GM19467 (cell line): ENCODE data around the gene ATP5F1E.
A peak's percentile ranks its signal among the peaks of the same experiment; 100 is the strongest.
"Not testable (repeated sequence)": the region's sequence is repeated elsewhere in the genome, so short reads cannot be mapped to it uniquely, and the experiment has no call there.

Experiments
- ATAC-seq: cut with Tn5 transposase; IDR thresholded peaks from one replicate; pipeline ENCODE4 v1.9.1; 2021; ENCODE audit warnings: mild to moderate bottlenecking, moderate library complexity; ENCODE audit not compliant: unreplicated experiment

Gene ATP5F1E

GRCh38 chr20:59022754-59023153 is 9.4 kb downstream of the ATP5F1E start:
- ATAC-seq: no peak

- ATAC-seq: no peak
These were observed 11.1 kb downstream of the ATP5F1E start for GRCh38 chr20:59020938-59021551.

GRCh38 chr20:59019217-59019616 is 12.9 kb downstream of the ATP5F1E start, which contains the start of gene TUBB1:
TUBB1 (plus strand) TSS chr20:59019429; CDS start chr20:59019523, 94 bp downstream.
- no peak for ATAC-seq

- no peak for ATAC-seq
These were observed 13.3 kb downstream of the ATP5F1E start for GRCh38 chr20:59018817-59019216.

- no peak for ATAC-seq
These were observed 14.5 kb downstream of the ATP5F1E start for GRCh38 chr20:59017493-59018231.

GRCh38 chr20:59016795-59017492 is 15.2 kb downstream of the ATP5F1E start:
- no peak for ATAC-seq

GRCh38 chr20:59015812-59016711 is 16.1 kb downstream of the ATP5F1E start:
- ATAC-seq: no peak

- no peak for ATAC-seq
These were observed 16.7 kb downstream of the ATP5F1E start for GRCh38 chr20:59015411-59015810.

- ATAC-seq: no peak
These were observed 17.3 kb downstream of the ATP5F1E start for GRCh38 chr20:59014680-59015389.

- no peak for ATAC-seq
These were observed 18.1 kb downstream of the ATP5F1E start for GRCh38 chr20:59013959-59014608.

- ATAC-seq: no peak
These were observed 18.8 kb downstream of the ATP5F1E start for GRCh38 chr20:59013031-59013951.

- not testable (repeated sequence) for ATAC-seq
These were observed 20.3 kb downstream of the ATP5F1E start for GRCh38 chr20:59011874-59012157.

GRCh38 chr20:59010995-59011873 is 20.9 kb downstream of the ATP5F1E start:
- no peak for ATAC-seq

GRCh38 chr20:59010321-59010994 is 21.7 kb downstream of the ATP5F1E start:
- ATAC-seq: no peak

- no peak for ATAC-seq
These were observed 23.3 kb downstream of the ATP5F1E start for GRCh38 chr20:59008715-59009336.

GRCh38 chr20:59007665-59008511 is 24.2 kb downstream of the ATP5F1E start:
- ATAC-seq: peak; percentile 27
